ENCODE measurements around the gene TOR2A.
A peak's percentile ranks its signal among the peaks of the same experiment; 100 is the strongest.
"Not testable (repeated sequence)": the region's sequence is repeated elsewhere in the genome, so short reads cannot be mapped to it uniquely, and the experiment has no call there.

The TOR2A gene

GRCh38 chr9:127734747-127735529 lies at the start of gene TOR2A:
Gene TOR2A (minus strand): TSS chr9:127735294. CDS start chr9:127735270, 24 bp downstream.
- DNase-seq: peak; percentile 91

DNA sequence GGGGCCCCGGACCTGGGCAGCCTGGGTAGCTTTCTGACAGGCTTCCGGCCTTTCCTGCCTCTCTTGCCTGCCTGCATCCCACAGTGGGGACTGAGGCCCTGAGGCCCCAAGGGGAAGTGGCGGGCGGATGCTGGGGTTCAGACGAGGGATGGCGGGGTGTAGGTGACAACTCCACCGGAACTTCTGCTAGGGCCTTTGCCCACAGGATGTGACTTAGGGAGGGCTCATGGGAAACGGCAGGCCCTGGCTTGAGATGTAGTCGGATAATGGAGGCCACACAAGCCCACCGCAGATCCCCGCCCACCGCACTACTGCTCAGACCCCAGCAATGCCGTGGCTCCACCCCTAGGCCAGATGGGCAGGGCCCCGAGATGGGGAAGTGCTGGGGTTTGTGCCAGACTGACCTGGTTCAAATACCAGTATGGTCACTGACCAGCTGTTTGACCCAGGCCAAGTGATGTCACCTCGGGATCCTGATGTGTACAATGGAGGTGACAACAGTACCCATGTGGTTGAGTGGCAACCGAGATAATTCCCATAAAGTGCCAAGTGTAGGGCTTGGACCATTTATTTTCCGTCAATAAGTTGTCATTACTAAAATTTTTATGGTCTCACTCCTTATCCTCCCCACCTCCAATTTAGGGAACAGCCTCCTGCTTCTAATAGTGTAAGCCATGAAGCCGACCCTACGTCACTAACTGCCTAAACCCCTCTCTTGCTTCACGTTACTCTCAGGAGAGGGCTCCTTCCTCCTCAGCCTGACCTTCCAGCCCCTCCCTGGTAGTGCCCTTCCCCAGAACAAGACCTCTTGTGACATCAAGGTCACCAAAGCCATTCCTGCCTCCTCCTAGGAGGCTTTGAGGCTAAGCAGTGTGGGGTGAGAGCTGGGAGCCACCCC lies 48.3 kb upstream of the TOR2A start:
- DNase-seq: peak; percentile 86

- no peak for DNase-seq
These were observed 46.7 kb upstream of the TOR2A start for GRCh38 chr9:127781806-127782205.

DNA sequence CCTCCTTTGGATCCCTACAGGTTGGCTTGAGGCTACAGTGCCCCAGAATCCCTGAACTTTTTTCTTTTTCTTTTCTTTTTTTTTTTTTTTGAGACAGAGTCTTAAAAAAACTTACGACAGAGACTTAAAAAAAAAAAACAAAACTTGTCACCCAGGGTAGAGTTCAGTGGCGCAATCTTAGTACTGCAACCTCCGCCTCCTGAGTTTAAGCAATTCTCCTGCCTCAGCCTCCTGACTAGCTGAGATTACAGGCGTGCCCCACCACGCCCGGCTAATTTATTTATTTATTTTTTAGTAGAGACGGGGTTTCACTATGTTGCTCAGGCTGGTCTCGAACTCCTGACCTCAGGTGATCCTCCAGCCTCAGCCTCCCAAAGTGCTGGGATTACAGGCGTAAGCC lies 45.8 kb upstream of the TOR2A start:
- DNase-seq: not testable (repeated sequence)

GRCh38 chr9:127780126-127780885 lies 45.2 kb upstream of the TOR2A start:
- no peak for DNase-seq

DNA sequence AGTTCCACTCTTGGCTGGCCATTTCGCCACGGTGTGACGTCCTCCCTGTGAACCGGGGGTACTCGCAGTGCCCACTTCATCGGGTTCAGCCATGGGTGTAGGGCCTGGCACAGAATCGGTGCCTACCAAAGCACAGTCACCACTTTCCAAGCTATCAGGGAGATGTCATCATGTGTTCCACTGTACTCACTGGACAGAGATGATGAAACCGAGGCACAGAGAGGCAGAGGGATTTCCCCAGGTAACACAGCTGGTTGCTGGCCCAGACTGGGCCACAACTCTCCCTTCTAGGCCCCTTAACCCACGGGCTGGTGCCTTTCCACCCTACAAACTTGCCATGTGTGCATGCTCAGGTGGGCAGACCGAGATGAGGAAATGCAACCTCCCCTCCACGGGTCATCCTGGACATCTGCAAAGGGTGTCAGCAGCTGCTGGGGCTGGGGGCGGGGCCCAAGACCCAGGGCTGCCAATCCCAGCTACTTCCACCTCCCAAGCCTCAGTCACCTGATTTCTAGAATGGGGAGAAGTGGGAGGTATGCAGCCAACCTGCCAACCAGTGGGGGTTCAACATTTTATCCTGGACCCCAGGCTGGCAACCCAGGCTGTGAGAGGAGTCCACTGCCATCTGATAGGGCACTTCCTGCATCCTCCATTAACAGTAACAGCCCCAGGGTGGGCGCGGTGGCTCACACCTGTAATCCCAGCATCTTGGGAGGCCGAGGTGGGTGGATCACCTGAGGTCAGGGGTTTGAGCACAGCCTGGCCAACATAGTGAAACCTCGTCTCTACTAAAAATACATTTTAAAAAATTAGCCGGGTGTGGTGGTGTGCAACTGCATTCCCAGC lies 44.3 kb upstream of the TOR2A start:
- DNase-seq: peak; percentile 63

DNA sequence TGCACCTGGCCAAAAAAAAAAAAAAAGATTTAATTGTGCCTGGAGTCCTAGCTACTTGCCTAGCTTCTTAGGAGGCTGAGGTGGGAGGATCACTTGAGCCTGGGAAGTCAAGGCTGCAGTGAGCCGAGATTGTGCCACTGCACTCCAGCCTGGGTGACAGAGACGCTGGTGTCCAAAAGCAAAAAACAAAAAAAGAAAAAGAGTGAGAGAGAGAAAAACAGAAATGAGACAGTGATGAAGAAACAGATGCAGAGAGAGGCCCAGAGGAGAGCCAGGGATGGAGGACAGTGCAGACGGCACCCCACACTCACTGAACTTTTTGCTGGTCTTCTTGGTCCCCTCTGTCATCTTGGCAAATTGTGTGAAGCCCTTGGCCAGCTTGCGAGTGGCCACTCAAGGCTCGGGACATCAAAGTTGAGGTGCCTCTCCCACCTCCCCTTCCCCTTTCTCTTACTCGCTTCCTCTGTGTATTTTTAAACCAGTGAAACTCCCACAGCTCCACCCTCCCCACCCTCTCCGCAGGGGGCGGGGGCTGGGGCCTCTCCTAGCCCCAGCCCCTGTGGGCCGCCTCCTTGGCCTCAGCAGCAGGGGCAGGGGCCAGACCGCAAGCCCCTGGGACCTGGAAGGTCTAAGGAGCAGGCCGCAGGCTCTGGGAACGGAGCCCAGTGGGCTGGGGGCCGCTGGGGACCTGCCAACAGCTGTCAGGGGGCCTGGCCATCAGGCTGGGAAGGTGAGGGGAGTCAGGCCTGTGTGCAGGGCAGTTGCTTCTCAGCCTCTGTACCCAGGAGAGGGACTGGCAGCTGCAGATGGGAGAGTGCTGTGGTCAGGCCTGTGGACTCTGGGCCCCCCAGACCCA lies 43.4 kb upstream of the TOR2A start, which contains the start of gene SH2D3C:
Gene SH2D3C (minus strand): TSS at position 387 of the 856 bp plus-strand sequence. CDS start 39 bp downstream, at position 348.
- peak; percentile 36 for DNase-seq

GRCh38 chr9:127777368-127777980 lies 42.4 kb upstream of the TOR2A start:
- DNase-seq: no peak

DNA sequence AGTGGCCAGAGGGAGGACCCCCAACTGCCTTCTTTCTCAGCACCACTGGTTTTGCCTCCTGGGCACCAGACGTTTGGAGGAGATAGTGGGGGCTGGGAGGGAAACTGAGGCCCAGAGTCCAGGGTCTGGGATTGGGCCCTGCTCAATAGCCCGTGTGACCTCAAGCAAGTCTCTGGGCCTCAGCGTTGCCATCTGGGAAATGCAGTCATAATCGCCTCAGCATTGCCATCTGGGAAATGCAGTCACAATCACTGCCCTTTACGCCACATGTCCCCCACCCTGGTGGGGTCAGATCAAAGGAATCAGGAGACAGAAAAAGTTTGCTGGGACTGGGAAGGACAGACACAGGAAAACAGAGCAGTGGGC lies 41.8 kb upstream of the TOR2A start:
- no peak for DNase-seq

DNA sequence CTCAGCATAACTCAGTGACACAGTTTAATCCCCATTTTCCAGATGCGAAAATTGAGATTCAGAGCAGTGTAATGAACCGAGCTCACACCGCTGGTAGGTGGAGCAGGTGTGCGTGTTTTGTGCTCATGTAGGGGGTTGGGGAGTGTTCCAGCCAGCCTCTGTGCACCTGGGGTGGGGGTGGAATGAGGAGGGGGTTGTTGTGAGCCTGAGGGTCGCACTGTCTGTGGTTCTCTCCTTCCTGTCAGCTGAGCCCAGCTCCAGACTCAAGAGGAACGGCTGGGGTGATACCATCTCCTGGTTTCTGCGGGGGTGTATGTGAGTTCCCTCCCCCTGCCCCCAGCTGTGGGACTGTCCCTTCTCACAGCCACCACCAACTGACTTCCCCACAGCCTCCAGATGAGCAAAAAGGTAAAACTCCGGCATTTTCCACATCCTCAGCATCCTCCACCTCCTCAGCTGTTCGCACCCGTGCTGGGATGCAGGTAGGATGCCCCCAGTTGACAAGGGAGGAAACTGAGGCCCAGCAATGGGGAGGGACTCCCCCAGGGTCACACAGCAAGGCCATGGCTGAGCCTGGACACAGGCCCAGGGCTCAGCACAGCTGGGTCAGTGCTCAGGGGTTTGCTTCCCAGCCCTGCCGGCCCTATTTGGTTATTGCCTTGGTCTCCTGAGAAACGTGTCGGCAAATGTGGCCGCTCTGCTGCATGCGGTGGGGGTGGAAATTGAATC lies 41.3 kb upstream of the TOR2A start:
- DNase-seq: peak; percentile 27

- DNase-seq: no peak
These were observed 38.9 kb upstream of the TOR2A start for GRCh38 chr9:127773981-127774380.

GRCh38 chr9:127773272-127773671 lies 38.2 kb upstream of the TOR2A start:
- DNase-seq: no peak

GRCh38 chr9:127772603-127773002 lies 37.5 kb upstream of the TOR2A start:
- no peak for DNase-seq

- DNase-seq: no peak
These were observed 36.6 kb upstream of the TOR2A start for GRCh38 chr9:127771570-127772189.

DNA sequence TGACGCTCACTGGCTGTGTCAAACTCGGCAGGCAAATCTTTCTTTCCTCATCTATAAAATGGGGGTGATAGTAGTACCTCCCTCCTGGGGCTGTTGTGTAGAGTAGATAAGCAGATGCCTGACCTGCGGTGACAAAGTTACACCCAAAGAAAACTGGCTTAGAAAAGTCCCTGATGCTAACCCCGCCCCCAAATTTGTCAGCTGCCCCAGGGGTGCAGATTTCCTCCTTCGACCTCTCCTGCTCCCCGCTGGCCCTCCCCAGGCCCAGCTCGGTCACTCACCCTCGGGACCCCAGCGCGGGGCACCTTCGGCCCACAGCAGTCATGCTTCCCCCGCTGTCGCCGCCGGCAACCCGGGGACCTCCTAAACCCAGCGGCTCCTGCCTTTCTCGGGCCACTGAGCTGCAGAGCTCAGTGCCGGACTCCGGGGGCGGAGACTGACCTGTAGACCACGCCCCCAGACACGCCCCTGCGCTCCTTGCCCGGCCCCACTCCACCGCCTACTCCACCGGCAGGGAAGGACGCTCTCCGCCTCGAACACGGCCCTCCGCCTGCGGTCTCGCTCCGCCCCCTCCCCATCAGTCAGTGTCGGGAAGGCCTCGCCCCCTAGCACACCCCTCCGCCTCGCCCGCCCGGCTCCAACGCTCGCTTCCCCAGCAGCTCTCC lies 35.9 kb upstream of the TOR2A start:
- DNase-seq: peak; percentile 76

- no peak for DNase-seq
These were observed 35.5 kb upstream of the TOR2A start for GRCh38 chr9:127770583-127770904.

- DNase-seq: no peak
These were observed 35.0 kb upstream of the TOR2A start for GRCh38 chr9:127769929-127770582.

- no peak for DNase-seq
These were observed 34.0 kb upstream of the TOR2A start for GRCh38 chr9:127769101-127769500.

DNA sequence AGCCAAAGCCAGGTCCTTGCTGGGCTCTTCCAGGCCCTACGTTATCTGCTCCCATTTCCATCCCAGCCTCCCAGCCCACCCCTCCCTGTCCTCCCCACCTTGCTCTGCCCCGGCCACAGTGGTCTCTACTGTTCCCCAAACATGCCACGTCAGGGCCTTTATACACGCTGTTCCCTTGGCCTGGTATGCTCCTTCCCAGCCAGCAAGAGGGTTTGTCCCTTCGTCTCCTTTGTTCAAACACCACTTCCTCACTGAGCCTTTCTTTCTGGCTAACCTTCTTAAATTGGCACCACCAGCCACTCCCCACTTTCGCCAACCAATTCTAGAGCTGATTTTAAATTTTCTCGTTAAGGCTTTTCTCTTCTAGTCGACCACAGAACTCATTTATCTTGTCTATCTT lies 33.6 kb upstream of the TOR2A start:
- DNase-seq: no peak

All from NK-92 treated with Interleukin-12 subunit alpha and Interleukin-12 subunit beta, amount 100 ng/mL, for 24 hours (cell line).